WTC11 (cell line): ENCODE measurements around the gene NSUN2.

Experiments
- ATF1 ChIP-seq: sonication (generic); formaldehyde crosslinking; IDR thresholded peaks from 2 replicates; pipeline ENCODE4 v1.8.1; 2023; ENCODE audit warnings: mild to moderate bottlenecking, moderate library complexity, missing genetic modification reagents
- ELF4 ChIP-seq: sonication (generic); formaldehyde crosslinking; IDR thresholded peaks from 2 replicates; pipeline ENCODE4 v1.8.1; 2022; ENCODE audit warnings: low read depth, mild to moderate bottlenecking, moderate library complexity, missing genetic modification reagents
- ESRRA ChIP-seq: sonication (generic); formaldehyde crosslinking; IDR thresholded peaks from 2 replicates; pipeline ENCODE4 v1.8.1; 2022; ENCODE audit warnings: mild to moderate bottlenecking, missing genetic modification reagents, borderline replicate concordance
- FOXJ3 ChIP-seq: sonication (generic); formaldehyde crosslinking; IDR thresholded peaks from 2 replicates; pipeline ENCODE4 v1.9.0; 2021; ENCODE audit warnings: missing genetic modification reagents, mild to moderate bottlenecking, borderline replicate concordance
- JUN ChIP-seq: sonication (generic); formaldehyde crosslinking; IDR thresholded peaks from 2 replicates; pipeline ENCODE4 v1.8.0; 2023; ENCODE audit warnings: mild to moderate bottlenecking, missing genetic modification reagents
- NR2C2 ChIP-seq: sonication (generic); formaldehyde crosslinking; IDR thresholded peaks from 2 replicates; pipeline ENCODE4 v1.8.0; 2022; ENCODE audit warnings: mild to moderate bottlenecking, missing genetic modification reagents
- ZNF263 ChIP-seq: sonication (generic); formaldehyde crosslinking; IDR thresholded peaks from 2 replicates; pipeline ENCODE4 v1.8.1; 2022; ENCODE audit warnings: low read depth, mild to moderate bottlenecking, moderate library complexity, missing genetic modification reagents
- TF ChIP-seq, protein P1 (sequence below): fragments of 200-600 bp; IDR thresholded peaks from 2 replicates; pipeline ENCODE4 v1.8.0; 2022; ENCODE audit warnings: antibody characterized with exemption
- TF ChIP-seq, protein P2 (sequence below): sonication (generic); formaldehyde crosslinking; IDR thresholded peaks from 2 replicates; pipeline ENCODE4 v1.8.0; 2023; ENCODE audit warnings: missing genetic modification reagents
- TF ChIP-seq, protein P3 (sequence below): sonication (generic); formaldehyde crosslinking; IDR thresholded peaks from 2 replicates; pipeline ENCODE4 v1.8.1; 2022; ENCODE audit warnings: low read depth, missing genetic modification reagents, borderline replicate concordance

DNA sequence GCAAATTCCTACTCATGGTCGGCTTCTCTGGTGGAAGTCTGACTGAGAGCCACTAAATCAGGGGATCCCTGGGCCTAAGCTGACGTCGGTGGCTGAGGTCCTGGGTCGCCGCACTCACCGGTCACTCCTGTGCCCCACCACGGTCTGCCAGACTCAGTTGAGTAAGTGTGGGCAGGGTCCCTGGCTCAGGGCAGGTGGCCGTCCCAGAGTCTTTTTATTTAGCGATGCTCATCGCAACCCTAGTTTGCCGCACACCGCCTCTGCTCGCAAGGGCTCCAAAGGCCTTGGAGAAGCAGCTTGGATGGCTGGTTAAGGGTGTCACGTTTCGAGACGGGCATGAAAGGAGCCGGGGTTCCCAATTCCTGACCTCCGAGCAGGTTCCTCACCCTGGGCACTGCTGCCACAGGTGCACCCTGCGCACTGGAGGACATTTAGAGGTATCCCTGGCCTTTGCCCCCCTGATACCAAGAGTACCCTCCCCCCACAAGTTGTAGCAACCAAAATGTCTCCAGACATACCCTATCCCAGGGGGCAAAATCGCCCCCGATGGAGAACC, 59.9 kb downstream of the NSUN2 start:
- no peak for TF ChIP-seq ESRRA (CRISPR knock-in tag)
- TF ChIP-seq, protein P1, sequence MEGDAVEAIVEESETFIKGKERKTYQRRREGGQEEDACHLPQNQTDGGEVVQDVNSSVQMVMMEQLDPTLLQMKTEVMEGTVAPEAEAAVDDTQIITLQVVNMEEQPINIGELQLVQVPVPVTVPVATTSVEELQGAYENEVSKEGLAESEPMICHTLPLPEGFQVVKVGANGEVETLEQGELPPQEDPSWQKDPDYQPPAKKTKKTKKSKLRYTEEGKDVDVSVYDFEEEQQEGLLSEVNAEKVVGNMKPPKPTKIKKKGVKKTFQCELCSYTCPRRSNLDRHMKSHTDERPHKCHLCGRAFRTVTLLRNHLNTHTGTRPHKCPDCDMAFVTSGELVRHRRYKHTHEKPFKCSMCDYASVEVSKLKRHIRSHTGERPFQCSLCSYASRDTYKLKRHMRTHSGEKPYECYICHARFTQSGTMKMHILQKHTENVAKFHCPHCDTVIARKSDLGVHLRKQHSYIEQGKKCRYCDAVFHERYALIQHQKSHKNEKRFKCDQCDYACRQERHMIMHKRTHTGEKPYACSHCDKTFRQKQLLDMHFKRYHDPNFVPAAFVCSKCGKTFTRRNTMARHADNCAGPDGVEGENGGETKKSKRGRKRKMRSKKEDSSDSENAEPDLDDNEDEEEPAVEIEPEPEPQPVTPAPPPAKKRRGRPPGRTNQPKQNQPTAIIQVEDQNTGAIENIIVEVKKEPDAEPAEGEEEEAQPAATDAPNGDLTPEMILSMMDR, result no peak
- TF ChIP-seq ELF4 (CRISPR knock-in tag), result no peak
- TF ChIP-seq, protein P2, sequence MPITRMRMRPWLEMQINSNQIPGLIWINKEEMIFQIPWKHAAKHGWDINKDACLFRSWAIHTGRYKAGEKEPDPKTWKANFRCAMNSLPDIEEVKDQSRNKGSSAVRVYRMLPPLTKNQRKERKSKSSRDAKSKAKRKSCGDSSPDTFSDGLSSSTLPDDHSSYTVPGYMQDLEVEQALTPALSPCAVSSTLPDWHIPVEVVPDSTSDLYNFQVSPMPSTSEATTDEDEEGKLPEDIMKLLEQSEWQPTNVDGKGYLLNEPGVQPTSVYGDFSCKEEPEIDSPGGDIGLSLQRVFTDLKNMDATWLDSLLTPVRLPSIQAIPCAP (CRISPR knock-in tag), result no peak
- no peak for TF ChIP-seq NR2C2 (CRISPR knock-in tag)
- TF ChIP-seq FOXJ3 (CRISPR knock-in tag), result no peak
- TF ChIP-seq ZNF263 (CRISPR knock-in tag), result no peak
- TF ChIP-seq, protein P3, sequence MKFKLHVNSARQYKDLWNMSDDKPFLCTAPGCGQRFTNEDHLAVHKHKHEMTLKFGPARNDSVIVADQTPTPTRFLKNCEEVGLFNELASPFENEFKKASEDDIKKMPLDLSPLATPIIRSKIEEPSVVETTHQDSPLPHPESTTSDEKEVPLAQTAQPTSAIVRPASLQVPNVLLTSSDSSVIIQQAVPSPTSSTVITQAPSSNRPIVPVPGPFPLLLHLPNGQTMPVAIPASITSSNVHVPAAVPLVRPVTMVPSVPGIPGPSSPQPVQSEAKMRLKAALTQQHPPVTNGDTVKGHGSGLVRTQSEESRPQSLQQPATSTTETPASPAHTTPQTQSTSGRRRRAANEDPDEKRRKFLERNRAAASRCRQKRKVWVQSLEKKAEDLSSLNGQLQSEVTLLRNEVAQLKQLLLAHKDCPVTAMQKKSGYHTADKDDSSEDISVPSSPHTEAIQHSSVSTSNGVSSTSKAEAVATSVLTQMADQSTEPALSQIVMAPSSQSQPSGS (CRISPR knock-in tag), result no peak
- no peak for TF ChIP-seq ATF1 (CRISPR knock-in tag)
- no peak for TF ChIP-seq JUN (CRISPR knock-in tag)
